NCI-H2196 (cell line): ENCODE measurements around the gene ARHGEF40.

ENCODE experiments used
- DNase-seq: peaks from one replicate; lab custom pipeline; 2025; ENCODE audit not compliant: unreplicated experiment; lab: John Stamatoyannopoulos, UW

Gene ARHGEF40

GRCh38 chr14:21096438-21096837 is 26.3 kb downstream of the ARHGEF40 start:
- DNase-seq: no peak

- no peak for DNase-seq
Measured at GRCh38 chr14:21096978-21097635, 27.0 kb downstream of the ARHGEF40 start.

- peak; percentile 30 for DNase-seq
Measured at GRCh38 chr14:21097636-21098075, 27.6 kb downstream of the ARHGEF40 start.

- peak; percentile 53 for DNase-seq
Measured at GRCh38 chr14:21098076-21098891, 28.2 kb downstream of the ARHGEF40 start, which contains the start of gene ZNF219. Gene ZNF219, minus strand, starts transcription at chr14:21098655. Its CDS starts 5,064 bp downstream, at chr14:21093591.

- no peak for DNase-seq
Measured at GRCh38 chr14:21098892-21099595, 28.9 kb downstream of the ARHGEF40 start.

- DNase-seq: no peak
Measured at GRCh38 chr14:21099596-21099985, 29.5 kb downstream of the ARHGEF40 start.

GRCh38 chr14:21100931-21101330 is 30.8 kb downstream of the ARHGEF40 start, which contains the start of gene TMEM253:
Gene TMEM253, plus strand, starts transcription at chr14:21101066. Its CDS starts 278 bp downstream, at chr14:21101344.
- DNase-seq: no peak

- DNase-seq: no peak
Measured at GRCh38 chr14:21101802-21102413, 31.8 kb downstream of the ARHGEF40 start.

GRCh38 chr14:21102521-21103410 is 32.7 kb downstream of the ARHGEF40 start:
- peak; percentile 24 for DNase-seq

- no peak for DNase-seq
Measured at GRCh38 chr14:21103411-21103709, 33.3 kb downstream of the ARHGEF40 start.

- peak; percentile 96 for DNase-seq
Measured at GRCh38 chr14:21103710-21104447, 33.8 kb downstream of the ARHGEF40 start.

GRCh38 chr14:21104448-21105060 is 34.5 kb downstream of the ARHGEF40 start:
- peak; percentile 85 for DNase-seq

GRCh38 chr14:21105095-21105494 is 35.0 kb downstream of the ARHGEF40 start:
- no peak for DNase-seq

GRCh38 chr14:21106176-21106497 is 36.0 kb downstream of the ARHGEF40 start:
- no peak for DNase-seq

GRCh38 chr14:21106498-21107282 is 36.6 kb downstream of the ARHGEF40 start:
- DNase-seq: peak; percentile 82

- DNase-seq: peak; percentile 71
Measured at GRCh38 chr14:21107283-21107800, 37.2 kb downstream of the ARHGEF40 start.

GRCh38 chr14:21108791-21109190 is 38.7 kb downstream of the ARHGEF40 start:
- no peak for DNase-seq
